Measurements from ENCODE around the gene CNGB1.

CNGB1 gene

GRCh38 chr16:58000706-58001676 lies 30.1 kb upstream of the CNGB1 start, which contains the start of gene USB1:
Gene USB1 (plus strand): TSS chr16:58001407. CDS start chr16:58001484, 77 bp downstream.
- TF ChIP-seq CTCF (IDR thresholded peaks at IDR 0.05; ENCODE audit: control extremely low read depth, extremely low read depth, low read depth, missing control alignments) = peak; percentile 86
- CTCF ChIA-PET = interaction anchor here (1.0 to 3.6 kb wide), 15 partner anchors 10 to 351 kb away, joined by 3 to 18 read pairs (median 3); no protein-coding TSS in a partner anchor
- DNase-seq (ENCODE audit: extremely low spot score) = peak; percentile 98
- POLR2A ChIA-PET = interaction anchor here (1.3 kb wide), 1 partner anchor 128 kb away, joined by 3 read pairs; the partner anchor contains the start of gene CFAP20

- POLR2A ChIA-PET = interaction anchor here (1.3 kb wide), 1 partner anchor 129 kb away, joined by 3 read pairs; the partner anchor contains the start of gene CFAP20
- CTCF ChIA-PET = interaction anchor here (0.7 to 3.6 kb wide), 14 partner anchors 10 to 391 kb away, joined by 3 to 18 read pairs (median 3); partner anchors contain the start of gene KATNB1
- TF ChIP-seq CTCF (IDR thresholded peaks at IDR 0.05; ENCODE audit: control extremely low read depth, extremely low read depth, low read depth, missing control alignments) = no peak
- DNase-seq (ENCODE audit: extremely low spot score) = peak; percentile 60
Observed at GRCh38 chr16:57999971-58000705, 29.2 kb upstream of the CNGB1 start, which contains the start of gene ZNF319. Gene ZNF319 (minus strand): TSS chr16:58000672. CDS start chr16:57998265, 2,407 bp downstream.

DNA sequence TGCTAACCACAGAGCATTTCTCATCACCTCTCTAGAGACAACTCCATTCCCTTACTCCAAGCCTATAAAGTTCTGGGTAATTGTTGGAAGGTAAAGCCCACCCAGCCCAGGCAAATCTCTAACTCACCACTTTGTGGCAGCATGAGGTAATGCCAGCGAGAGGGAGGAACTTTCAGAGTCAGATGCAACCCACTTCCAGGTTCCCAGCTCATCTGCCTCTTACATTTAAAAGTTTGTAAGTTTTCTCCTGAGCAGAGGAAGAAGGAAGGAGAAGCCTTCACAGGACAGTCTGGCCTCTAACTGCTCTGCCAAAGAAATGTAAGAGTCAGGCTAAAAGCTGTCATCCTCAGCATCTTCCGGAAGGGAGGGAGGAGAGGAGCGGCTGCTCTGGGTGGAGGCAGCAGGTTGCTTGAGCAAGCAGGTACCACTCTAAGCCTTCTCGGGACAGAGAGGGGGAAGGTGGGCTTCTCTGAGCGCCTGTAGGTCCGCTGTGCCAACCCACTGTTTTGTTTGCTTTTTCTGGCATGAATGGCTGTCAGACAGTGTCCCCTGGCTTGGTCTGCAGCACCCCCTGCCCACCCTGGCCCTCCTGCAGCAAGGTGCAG lies 28.5 kb upstream of the CNGB1 start:
- no peak for DNase-seq (ENCODE audit: extremely low spot score)
- ChIA-PET CTCF (interaction anchor here (0.7 to 3.6 kb wide), 10 partner anchors 10 to 390 kb away, joined by 3 to 18 read pairs (median 3); partner anchors contain the start of gene KATNB1), POLR2A (no interaction called here)
- no peak for TF ChIP-seq CTCF (IDR thresholded peaks at IDR 0.05; ENCODE audit: control extremely low read depth, extremely low read depth, low read depth, missing control alignments)

DNA sequence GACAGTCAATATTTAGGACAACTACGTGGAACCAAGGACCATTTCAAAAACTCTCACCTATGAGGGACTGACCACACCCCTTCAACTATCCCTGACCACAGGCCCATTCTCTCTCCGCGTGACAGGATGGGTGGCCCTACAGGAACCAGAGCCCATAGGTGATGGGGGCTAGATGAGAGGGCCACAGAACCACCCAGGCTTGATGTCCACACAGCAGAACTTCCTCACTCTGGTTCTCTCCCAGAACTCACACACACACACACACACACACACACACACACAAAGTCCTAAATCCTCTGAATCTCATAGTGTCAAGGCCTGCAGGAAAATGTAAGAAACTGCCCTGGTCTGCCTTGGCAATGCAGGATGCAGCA lies 28.1 kb upstream of the CNGB1 start:
- ChIA-PET POLR2A (no interaction called here), CTCF (interaction anchor here (1.5 to 3.6 kb wide), 5 partner anchors 9 to 242 kb away, joined by 4 to 18 read pairs (median 9); no protein-coding TSS in a partner anchor)
- no peak for DNase-seq (ENCODE audit: extremely low spot score)
- TF ChIP-seq CTCF (IDR thresholded peaks at IDR 0.05; ENCODE audit: control extremely low read depth, extremely low read depth, low read depth, missing control alignments) = no peak

DNA sequence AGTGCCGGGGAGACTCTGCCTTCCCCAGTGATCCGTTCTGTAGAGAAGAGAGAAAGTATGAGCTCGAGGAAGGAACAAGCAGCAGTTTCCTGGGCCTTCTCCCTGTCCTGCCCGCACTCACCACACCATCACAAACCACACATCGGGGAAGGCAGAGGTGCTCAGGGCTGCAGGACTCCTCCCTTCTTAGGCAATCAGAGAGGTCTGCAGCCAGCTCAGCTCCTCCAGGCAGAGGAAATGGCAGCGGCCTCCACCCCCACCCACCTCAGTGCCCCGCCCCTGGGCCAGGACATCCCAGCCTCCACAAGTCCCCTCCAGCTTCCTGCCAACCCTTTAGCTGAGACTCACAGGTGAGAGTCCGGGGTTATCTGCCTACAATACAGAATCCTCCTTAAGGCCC lies 27.6 kb upstream of the CNGB1 start:
- DNase-seq (ENCODE audit: extremely low spot score) = no peak
- ChIA-PET CTCF (interaction anchor here (1.3 to 2.8 kb wide), 2 partner anchors 100 to 422 kb away, joined by 4 to 8 read pairs; no protein-coding TSS in a partner anchor), POLR2A (no interaction called here)
- TF ChIP-seq CTCF (IDR thresholded peaks at IDR 0.05; ENCODE audit: control extremely low read depth, extremely low read depth, low read depth, missing control alignments) = no peak

Data from GM10248 (cell line).